NCI-H1694 (cell line): ENCODE data around the gene HDAC8.
"Not testable (repeated sequence)": the region's sequence is repeated elsewhere in the genome, so short reads cannot be mapped to it uniquely, and the experiment has no call there.

Source experiments
- DNase-seq: peaks from one replicate; lab custom pipeline; 2025; lab: John Stamatoyannopoulos, UW

HDAC8 gene

GRCh38 chrX:72460715-72461114 is 111.9 kb downstream of the HDAC8 start:
- DNase-seq: no peak

- not testable (repeated sequence) for DNase-seq
Measured at GRCh38 chrX:72449034-72449433, 123.6 kb downstream of the HDAC8 start.

GRCh38 chrX:72440764-72441163 is 131.9 kb downstream of the HDAC8 start:
- DNase-seq: not testable (repeated sequence)

- no peak for DNase-seq
Measured at GRCh38 chrX:72436010-72436409, 136.6 kb downstream of the HDAC8 start.

GRCh38 chrX:72430405-72430968 is 142.2 kb downstream of the HDAC8 start:
- no peak for DNase-seq

- no peak for DNase-seq
Measured at GRCh38 chrX:72421797-72422196, 150.8 kb downstream of the HDAC8 start.

GRCh38 chrX:72409993-72410392 is 162.7 kb downstream of the HDAC8 start:
- DNase-seq: no peak

GRCh38 chrX:72408885-72409284 is 163.8 kb downstream of the HDAC8 start:
- DNase-seq: no peak

- DNase-seq: not testable (repeated sequence)
Measured at GRCh38 chrX:72405136-72405535, 167.5 kb downstream of the HDAC8 start.

- DNase-seq: no peak
Measured at GRCh38 chrX:72402614-72403013, 170.0 kb downstream of the HDAC8 start.

GRCh38 chrX:72399816-72400215 is 172.8 kb downstream of the HDAC8 start:
- DNase-seq: no peak

GRCh38 chrX:72396117-72396516 is 176.5 kb downstream of the HDAC8 start:
- no peak for DNase-seq

- DNase-seq: no peak
Measured at GRCh38 chrX:72395237-72395636, 177.4 kb downstream of the HDAC8 start.

GRCh38 chrX:72394518-72395170 is 178.0 kb downstream of the HDAC8 start:
- no peak for DNase-seq

GRCh38 chrX:72393836-72394517 is 178.7 kb downstream of the HDAC8 start:
- no peak for DNase-seq

GRCh38 chrX:72392816-72393800 is 179.5 kb downstream of the HDAC8 start:
- DNase-seq: no peak

- DNase-seq: no peak
Measured at GRCh38 chrX:72392042-72392441, 180.6 kb downstream of the HDAC8 start.

- DNase-seq: no peak
Measured at GRCh38 chrX:72387247-72387646, 185.4 kb downstream of the HDAC8 start.

- DNase-seq: no peak
Measured at GRCh38 chrX:72382202-72382595, 190.4 kb downstream of the HDAC8 start.

- no peak for DNase-seq
Measured at GRCh38 chrX:72381439-72382201, 191.0 kb downstream of the HDAC8 start.

GRCh38 chrX:72376124-72376523 is 196.5 kb downstream of the HDAC8 start:
- DNase-seq: no peak
